Daoy (cell line): ENCODE results near the gene GNA14. TPM values are rescaled to one million over a fixed set of nuclear protein-coding genes. Genes with fewer than 3 reads are reported as not detected.
"Not testable (repeated sequence)": the region's sequence is repeated elsewhere in the genome, so short reads cannot be mapped to it uniquely, and the experiment has no call there.

Source experiments
- DNase-seq: peaks from one replicate; pipeline ENCODE4 v3.0.0-alpha.2; 2015; ENCODE audit warnings: low read depth
- total RNA-seq: library from RNA; depleted of rRNA; stranded (reverse); fragments of >200 nt; shearing (Covaris generic); gene quantifications from 2 replicates; pipeline ENCODE4 v1.2.3, GENCODE V29; 2014

Gene GNA14
- total RNA-seq, 1 experiment from 2014 or later = 0.23 TPM

- no peak for DNase-seq
These were observed 4.3 kb downstream of the GNA14 start for GRCh38 chr9:77643871-77644270.

GRCh38 chr9:77640741-77641580, 7.2 kb downstream of the GNA14 start:
- no peak for DNase-seq

- no peak for DNase-seq
These were observed 15.5 kb downstream of the GNA14 start for GRCh38 chr9:77632652-77633051.

GRCh38 chr9:77628864-77629263, 19.3 kb downstream of the GNA14 start:
- not testable (repeated sequence) for DNase-seq

GRCh38 chr9:77616191-77616590, 31.9 kb downstream of the GNA14 start:
- peak; percentile 48 for DNase-seq

GRCh38 chr9:77614645-77615044, 33.5 kb downstream of the GNA14 start:
- no peak for DNase-seq

GRCh38 chr9:77606526-77606925, 41.6 kb downstream of the GNA14 start:
- DNase-seq = no peak

- no peak for DNase-seq
These were observed 42.5 kb downstream of the GNA14 start for GRCh38 chr9:77605449-77606220.

GRCh38 chr9:77604316-77604715, 43.8 kb downstream of the GNA14 start:
- no peak for DNase-seq

- DNase-seq = no peak
These were observed 45.3 kb downstream of the GNA14 start for GRCh38 chr9:77602852-77603251.

- DNase-seq = no peak
These were observed 46.5 kb downstream of the GNA14 start for GRCh38 chr9:77601476-77602099.

- peak; percentile 19 for DNase-seq
These were observed 47.3 kb downstream of the GNA14 start for GRCh38 chr9:77600810-77601209.

- no peak for DNase-seq
These were observed 48.6 kb downstream of the GNA14 start for GRCh38 chr9:77599492-77599891.

GRCh38 chr9:77598991-77599390, 49.1 kb downstream of the GNA14 start:
- DNase-seq = no peak

GRCh38 chr9:77598524-77598923, 49.6 kb downstream of the GNA14 start:
- no peak for DNase-seq

GRCh38 chr9:77597057-77597456, 51.1 kb downstream of the GNA14 start:
- no peak for DNase-seq

- no peak for DNase-seq
These were observed 52.6 kb downstream of the GNA14 start for GRCh38 chr9:77595426-77596095.

- DNase-seq = no peak
These were observed 53.2 kb downstream of the GNA14 start for GRCh38 chr9:77594963-77595362.

GRCh38 chr9:77593528-77593927, 54.6 kb downstream of the GNA14 start:
- no peak for DNase-seq

GRCh38 chr9:77592476-77592875, 55.6 kb downstream of the GNA14 start:
- DNase-seq = no peak

GRCh38 chr9:77589046-77589795, 58.9 kb downstream of the GNA14 start:
- no peak for DNase-seq
